Mononuclear cell (primary cell): Measurements from ENCODE around the gene CELA3B. TPM values are rescaled to one million over a fixed set of nuclear protein-coding genes. Genes with fewer than 3 reads are reported as not detected.
A peak's percentile ranks its signal among the peaks of the same experiment; 100 is the strongest.
"Not testable (repeated sequence)": the region's sequence is repeated elsewhere in the genome, so short reads cannot be mapped to it uniquely, and the experiment has no call there.

ENCODE experiments used
- H3K27me3 ChIP-seq: 2 replicates; pipeline ENCODE4 v1.6.0; 2011; ENCODE audit warnings: low read length, control low read depth; ENCODE audit not compliant: insufficient read depth
- H3K4me1 ChIP-seq: 2 replicates; pipeline ENCODE4 v1.5.1; 2011; ENCODE audit warnings: mild to moderate bottlenecking, low read length, control low read depth; ENCODE audit not compliant: insufficient read depth
- H3K4me3 ChIP-seq: 2 replicates; pipeline ENCODE4 v1.5.1; 2011; ENCODE audit warnings: mild to moderate bottlenecking, low read length, moderate library complexity
- H3K9me3 ChIP-seq: 2 replicates; pipeline ENCODE4 v1.5.1; 2011; ENCODE audit warnings: low read depth, mild to moderate bottlenecking, control low read depth, low read length
- total RNA-seq: library from RNA; depleted of rRNA; stranded (reverse); fragments of >200 nt; gene quantifications from one replicate; pipeline ENCODE4 v1.2.3, GENCODE V29; 2012

CELA3B gene
- not detected for total RNA-seq

DNA sequence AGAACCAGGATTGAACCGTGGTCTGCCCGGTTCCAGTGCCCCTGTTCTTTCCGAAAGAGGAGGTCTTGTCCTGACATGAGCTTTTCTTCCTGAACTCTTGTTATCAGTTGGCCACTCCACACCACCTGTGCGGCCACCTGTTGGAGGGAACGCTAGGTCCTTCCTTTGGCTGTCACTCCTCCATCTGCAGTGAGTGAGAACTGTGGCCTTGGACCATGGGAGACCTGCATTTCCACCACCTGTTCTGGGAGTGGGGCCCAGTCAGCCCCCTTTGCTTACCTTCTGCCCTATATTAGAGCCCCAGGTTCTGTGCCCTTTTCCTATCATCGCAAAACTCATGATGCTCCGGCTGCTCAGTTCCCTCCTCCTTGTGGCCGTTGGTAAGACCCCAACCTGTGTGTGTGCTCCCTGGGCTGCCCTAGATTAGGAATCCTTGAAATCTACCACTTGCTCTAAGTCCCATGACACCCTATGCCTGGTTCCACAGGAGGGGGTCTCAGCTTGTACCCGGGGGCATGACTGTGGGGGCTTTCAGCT is at the start of gene CELA3B:
CELA3B (plus strand) TSS at position 320 of the 537 bp plus-strand sequence; CDS start at position 338, 18 bp downstream.
- not testable (repeated sequence) for H3K4me1 ChIP-seq, H3K27me3 ChIP-seq, H3K4me3 ChIP-seq, H3K9me3 ChIP-seq

DNA sequence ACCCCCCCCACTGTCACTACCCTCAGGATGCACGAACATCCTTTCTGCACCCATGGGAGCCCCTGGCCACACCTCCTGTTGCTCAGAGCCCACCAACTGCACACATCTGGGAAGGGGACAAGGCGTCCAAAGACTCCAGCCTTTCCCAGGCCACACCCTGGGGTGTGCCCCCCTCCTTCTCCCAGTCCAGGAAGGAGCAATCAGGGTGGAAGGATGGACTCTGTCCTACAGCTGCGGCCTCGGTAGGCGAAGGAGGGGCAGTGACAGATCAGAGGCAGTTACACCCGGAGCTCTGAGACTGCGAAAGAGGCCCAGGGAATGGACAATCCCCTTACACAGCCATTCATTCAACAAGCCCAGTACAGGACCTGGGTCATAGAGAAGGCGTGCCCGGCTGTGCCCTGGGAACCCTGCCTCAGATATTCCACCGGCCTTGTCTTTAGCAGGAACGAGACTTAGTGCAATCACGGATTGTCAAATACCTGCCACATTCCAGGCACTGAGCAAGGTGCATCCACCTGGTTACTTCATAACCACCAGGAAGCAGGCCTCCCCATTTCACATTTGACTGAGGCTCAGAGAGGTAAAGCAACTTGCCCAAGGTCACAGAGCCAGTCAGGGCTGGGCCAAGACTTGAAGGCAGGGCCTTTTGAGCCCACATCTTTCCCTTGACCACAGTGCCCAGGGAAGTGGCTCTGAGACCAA is 49.1 kb upstream of the CELA3B start:
- Histone ChIP-seq H3K27me3 (no peaks in the 10 kb centered on the region), H3K4me1 (no peaks in the 10 kb centered on the region), H3K4me3 (no peak overlapping the region), H3K9me3 (no peaks in the 10 kb centered on the region)

- H3K9me3 ChIP-seq: no peaks in the 10 kb centered on the region
- no peaks in the 10 kb centered on the region for H3K27me3 ChIP-seq
- H3K4me3 ChIP-seq: no peak overlapping the region
- no peaks in the 10 kb centered on the region for H3K4me1 ChIP-seq
Measured at GRCh38 chr1:21930080-21930571, 46.7 kb upstream of the CELA3B start.

GRCh38 chr1:21930629-21931170 is 46.1 kb upstream of the CELA3B start:
- H3K4me3 ChIP-seq: no peak overlapping the region
- H3K27me3 ChIP-seq: no peaks in the 10 kb centered on the region
- no peaks in the 10 kb centered on the region for H3K9me3 ChIP-seq
- no peaks in the 10 kb centered on the region for H3K4me1 ChIP-seq

DNA sequence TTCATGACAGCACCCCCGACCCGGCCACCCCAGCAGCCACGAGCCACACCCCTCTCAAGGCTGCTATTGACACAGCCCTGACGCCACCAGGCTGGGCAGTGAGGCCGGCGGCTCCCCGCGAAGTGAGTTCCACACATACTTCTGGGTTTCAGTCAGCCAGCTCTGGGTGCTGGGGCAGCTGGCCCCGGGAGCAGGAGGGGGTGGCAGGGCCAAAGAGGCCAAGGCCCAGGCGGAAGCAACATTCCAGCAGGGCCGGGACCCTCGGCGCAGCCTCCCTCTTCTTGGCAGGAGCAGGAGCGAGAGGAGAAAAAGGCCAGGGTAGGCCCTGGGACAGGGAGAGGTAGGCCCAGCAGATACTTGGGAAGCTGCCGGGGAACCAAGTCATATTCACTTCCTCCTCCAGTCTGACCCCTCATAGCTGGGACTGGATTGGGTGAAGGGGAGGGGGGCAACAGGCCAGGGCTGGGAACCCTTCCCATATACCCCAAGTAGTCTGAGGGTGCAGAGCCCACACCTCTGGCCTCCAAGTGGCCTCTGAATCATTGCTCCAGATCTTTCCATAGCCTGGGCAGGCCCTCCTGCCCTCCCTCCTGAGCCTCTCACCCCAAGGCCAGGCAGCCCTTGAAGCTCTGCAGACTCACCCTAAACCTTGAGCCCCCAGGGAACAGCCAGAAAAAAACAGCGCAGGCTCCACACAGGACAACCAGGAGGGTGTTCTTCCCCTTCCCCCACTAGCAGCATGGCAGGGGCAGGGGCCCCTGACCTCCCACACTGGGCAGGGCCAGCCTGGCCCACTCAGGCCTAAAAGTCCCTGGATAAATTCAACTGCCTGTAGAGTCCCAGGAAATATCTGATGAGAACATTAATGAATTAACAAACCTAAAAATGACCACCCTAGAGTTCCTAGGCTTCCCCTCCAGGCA is 45.4 kb upstream of the CELA3B start:
- Histone ChIP-seq H3K27me3 (peaks cover 4% of the 10 kb centered on the region), H3K4me3 (no peak overlapping the region), H3K9me3 (no peaks in the 10 kb centered on the region), H3K4me1 (peaks cover 2% of the 10 kb centered on the region)

DNA sequence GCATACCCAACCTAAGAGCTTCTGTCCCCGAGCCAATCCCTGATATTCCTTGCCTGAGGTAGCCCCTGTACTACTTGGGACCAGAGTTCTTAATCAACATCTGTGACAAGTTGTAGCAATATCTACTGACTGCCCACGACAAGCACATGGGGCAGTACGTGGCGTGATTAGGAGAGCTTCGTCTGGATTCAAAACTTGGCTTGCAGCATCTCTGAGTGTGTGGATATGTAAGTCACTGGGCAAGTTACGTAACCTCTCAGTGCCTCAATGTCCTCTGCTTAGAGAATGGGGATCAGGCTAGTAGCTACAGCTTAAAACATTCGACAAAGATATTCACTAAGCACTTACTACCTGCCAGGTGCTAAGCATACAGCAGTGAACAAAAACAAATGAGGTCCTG is 44.7 kb upstream of the CELA3B start:
- H3K4me3 ChIP-seq: no peak overlapping the region
- H3K27me3 ChIP-seq: peaks cover 4% of the 10 kb centered on the region
- no peaks in the 10 kb centered on the region for H3K9me3 ChIP-seq
- H3K4me1 ChIP-seq: peaks cover 5% of the 10 kb centered on the region

- H3K4me3 ChIP-seq: no peak overlapping the region
- H3K9me3 ChIP-seq: no peaks in the 10 kb centered on the region
- peaks cover 10% of the 10 kb centered on the region for H3K4me1 ChIP-seq
- H3K27me3 ChIP-seq: peaks cover 4% of the 10 kb centered on the region
Measured at GRCh38 chr1:21933397-21934248, 43.2 kb upstream of the CELA3B start.

DNA sequence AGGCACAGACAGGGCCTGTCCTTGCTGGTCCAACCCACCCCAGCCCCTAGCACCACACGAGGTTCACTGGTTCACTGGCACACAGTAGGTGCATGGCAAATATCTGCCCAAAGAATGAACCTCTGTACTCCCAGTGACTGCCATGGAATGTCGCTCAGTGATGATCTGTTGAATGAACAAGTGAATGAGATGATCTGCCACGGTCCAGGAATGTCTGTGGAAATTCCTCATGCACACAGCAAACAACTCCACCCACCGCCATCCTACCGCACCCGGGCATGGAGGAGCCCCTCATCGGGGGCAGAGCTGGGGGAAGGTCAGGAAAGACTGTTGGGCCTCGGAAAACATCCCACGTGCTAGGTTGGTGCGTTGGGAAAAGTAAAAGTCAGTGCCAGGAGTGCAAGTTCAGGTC is 41.4 kb upstream of the CELA3B start:
- peaks cover 4% of the 10 kb centered on the region for H3K27me3 ChIP-seq
- peaks cover 18% of the 10 kb centered on the region for H3K4me1 ChIP-seq
- H3K4me3 ChIP-seq: no peak overlapping the region
- H3K9me3 ChIP-seq: no peaks in the 10 kb centered on the region

- H3K9me3 ChIP-seq: no peaks in the 10 kb centered on the region
- peaks cover 4% of the 10 kb centered on the region for H3K27me3 ChIP-seq
- H3K4me3 ChIP-seq: no peak overlapping the region
Measured at GRCh38 chr1:21935891-21936365, 40.9 kb upstream of the CELA3B start.

GRCh38 chr1:21936366-21937031 is 40.3 kb upstream of the CELA3B start:
- H3K9me3 ChIP-seq: no peaks in the 10 kb centered on the region
- peaks cover 4% of the 10 kb centered on the region for H3K27me3 ChIP-seq
- no peak overlapping the region for H3K4me3 ChIP-seq
- peaks cover 18% of the 10 kb centered on the region for H3K4me1 ChIP-seq

More at GRCh38 chr1:21935891-21936365, 40.9 kb upstream of the CELA3B start:
- peaks cover 18% of the 10 kb centered on the region for H3K4me1 ChIP-seq

DNA sequence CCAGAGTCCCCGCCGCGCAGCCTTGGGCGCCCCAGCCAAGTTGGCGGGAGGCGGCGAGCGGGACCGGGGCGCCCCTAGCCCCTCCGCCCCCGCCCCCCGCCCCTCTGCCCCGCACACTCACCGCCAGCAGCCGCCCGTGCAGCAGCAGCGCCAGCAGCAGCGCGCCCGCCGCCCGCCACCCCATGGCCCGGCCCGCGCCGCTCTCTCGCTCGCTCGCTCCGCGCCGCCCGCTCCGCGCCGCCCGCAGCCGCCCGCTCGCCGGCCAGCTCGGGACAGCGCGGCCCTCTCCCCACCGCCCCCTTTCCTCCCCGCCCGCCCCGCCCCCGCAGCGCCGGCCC is 39.8 kb upstream of the CELA3B start, which contains the start of gene HSPG2:
HSPG2 (minus strand) TSS at position 277 of the 338 bp plus-strand sequence; CDS start at position 184, 93 bp downstream.
- peaks cover 18% of the 10 kb centered on the region for H3K4me1 ChIP-seq
- peak within 1 kb of the TSS; percentile 31 for H3K4me3 ChIP-seq
- H3K27me3 ChIP-seq: peaks cover 4% of the 10 kb centered on the region
- H3K9me3 ChIP-seq: no peaks in the 10 kb centered on the region

DNA sequence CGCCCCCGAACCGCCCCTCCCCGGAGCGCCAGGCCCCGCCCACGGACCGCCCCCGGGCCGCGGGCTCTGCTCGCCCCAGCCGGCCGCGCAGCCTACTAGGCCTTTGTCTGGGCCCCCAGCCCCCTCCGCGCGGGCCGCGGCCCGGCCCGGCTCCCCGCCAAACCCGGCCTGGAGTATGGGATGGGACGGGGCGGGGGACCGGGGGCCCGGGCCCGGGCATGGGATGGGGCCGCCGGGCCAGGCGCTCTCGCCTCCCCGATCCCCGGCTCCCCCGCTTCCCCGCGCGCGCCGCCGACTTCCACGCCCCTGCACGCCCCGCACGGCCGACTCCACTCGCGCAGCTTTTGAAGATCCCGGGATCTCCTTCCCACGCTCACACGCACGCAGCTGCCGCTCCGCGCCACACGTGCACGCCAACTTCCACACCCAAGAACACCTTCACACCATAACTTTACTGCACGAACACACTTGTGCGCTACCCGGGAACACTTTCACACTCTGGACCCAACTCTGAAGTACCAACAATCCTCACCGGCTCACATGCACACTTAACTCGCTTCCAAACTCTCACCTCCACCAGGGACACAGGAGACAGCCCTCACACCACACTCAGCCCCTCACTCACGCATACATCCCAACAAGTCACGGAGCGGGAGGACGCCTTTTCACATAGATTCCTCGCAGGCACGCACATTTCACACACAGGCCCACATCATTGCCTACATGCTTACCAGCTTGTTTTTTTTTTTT is 39.3 kb upstream of the CELA3B start:
- peak overlapping the region; percentile 31 for H3K4me3 ChIP-seq
- no peaks in the 10 kb centered on the region for H3K9me3 ChIP-seq
- peaks cover 4% of the 10 kb centered on the region for H3K27me3 ChIP-seq
- H3K4me1 ChIP-seq: peaks cover 18% of the 10 kb centered on the region
